GM23338 (cell line): ENCODE results near the gene IPO5. TPM values are rescaled to one million over a fixed set of nuclear protein-coding genes. Genes with fewer than 3 reads are reported as not detected.

ENCODE experiments used
- ATAC-seq: fragments of 200-7000 bp; cut with Tn5 transposase; 3 replicates; pipeline ENCODE4 v1.9.1; 2020
- DNase-seq: peaks from one replicate; pipeline ENCODE4 v3.0.0-alpha.2; 2015; ENCODE audit warnings: low spot score
- H2AFZ ChIP-seq: fragments of 200-600 bp; sonication (generic); 2 replicates; pipeline ENCODE4 v1.8.0; 2016; ENCODE audit warnings: antibody characterized with exemption, mild to moderate bottlenecking, moderate library complexity
- H3F3A ChIP-seq: fragments of 200-600 bp; sonication (generic); replicated peaks from 2 replicates; pipeline ENCODE4 v1.8.0; 2017; ENCODE audit warnings: antibody characterized with exemption, mixed run types, low read depth
- H3K27ac ChIP-seq: fragments of 200-600 bp; sonication (generic); 2 replicates; pipeline ENCODE4 v1.6.1; 2016; ENCODE audit warnings: low read depth
- H3K27me3 ChIP-seq: fragments of 200-600 bp; sonication (generic); 2 replicates; pipeline ENCODE4 v1.8.0; 2016; ENCODE audit warnings: mild to moderate bottlenecking, mixed run types, moderate library complexity; ENCODE audit not compliant: insufficient read depth
- H3K36me3 ChIP-seq: fragments of 200-600 bp; sonication (generic); 2 replicates; pipeline ENCODE4 v1.8.0; 2016; ENCODE audit warnings: mild to moderate bottlenecking; ENCODE audit not compliant: insufficient read depth
- H3K4me1 ChIP-seq: fragments of 200-600 bp; sonication (generic); 2 replicates; pipeline ENCODE4 v1.8.0; 2016; ENCODE audit warnings: mild to moderate bottlenecking, moderate library complexity; ENCODE audit not compliant: insufficient read depth
- H3K4me2 ChIP-seq: fragments of 200-600 bp; sonication (generic); 2 replicates; pipeline ENCODE4 v1.7.1; 2017; ENCODE audit warnings: mixed run types
- H3K4me3 ChIP-seq: fragments of 200-600 bp; sonication (generic); 2 replicates; pipeline ENCODE4 v1.6.1; 2016; ENCODE audit warnings: mixed run types
- H3K79me2 ChIP-seq: fragments of 200-600 bp; sonication (generic); replicated peaks from 2 replicates; pipeline ENCODE4 v1.8.0; 2017; ENCODE audit warnings: mild to moderate bottlenecking; ENCODE audit not compliant: insufficient read depth
- H3K9me2 ChIP-seq: fragments of 200-600 bp; sonication (generic); 2 replicates; pipeline ENCODE4 v1.8.0; 2017; ENCODE audit not compliant: insufficient read depth
- H4K20me1 ChIP-seq: fragments of 200-600 bp; sonication (generic); replicated peaks from 2 replicates; pipeline ENCODE4 v1.8.0; 2017; ENCODE audit warnings: mild to moderate bottlenecking; ENCODE audit not compliant: insufficient read depth
- H3K27ac Mint-ChIP-seq: 2 replicates; pipeline ENCODE4 v1.8.0; 2020; ENCODE audit warnings: inconsistent platforms, mild to moderate bottlenecking, moderate library complexity, mixed read lengths
- H3K27me3 Mint-ChIP-seq: 3 replicates; pipeline ENCODE4 v1.8.0; 2022; ENCODE audit warnings: low read depth, mild to moderate bottlenecking, moderate library complexity, mixed read lengths, inconsistent platforms; ENCODE audit not compliant: insufficient read depth, poor library complexity
- H3K36me3 Mint-ChIP-seq: 3 replicates; pipeline ENCODE4 v1.8.0; 2021; ENCODE audit warnings: low read depth, mild to moderate bottlenecking, inconsistent platforms, moderate library complexity, mixed read lengths
- H3K4me1 Mint-ChIP-seq: 3 replicates; pipeline ENCODE4 v1.8.0; 2020; ENCODE audit warnings: mild to moderate bottlenecking, inconsistent platforms, mixed read lengths
- H3K4me3 Mint-ChIP-seq: 3 replicates; pipeline ENCODE4 v1.8.0; 2021; ENCODE audit warnings: moderate library complexity, mild to moderate bottlenecking, inconsistent platforms, mixed read lengths
- H3K9me3 Mint-ChIP-seq: 3 replicates; pipeline ENCODE4 v1.8.0; 2020; ENCODE audit warnings: moderate library complexity, mild to moderate bottlenecking, inconsistent platforms, mixed read lengths
- CREB1 ChIP-seq: fragments of 250-450 bp; sonication (Bioruptor Pico); IDR thresholded peaks from 2 replicates; pipeline ENCODE4 v1.5.0; 2020; ENCODE audit warnings: low read depth, mild to moderate bottlenecking, moderate library complexity
- CTCF ChIP-seq, 2 experiments: fragments of 200-600 bp in 1 of 2; sonication (generic) in 1 of 2; conservative IDR thresholded peaks; 2 replicates each; pipeline versions ENCODE4 v1.5.1 to v1.6.1; 2016 to 2017; ENCODE audit warnings: antibody characterized with exemption in 2 of 2, low read depth in 2 of 2, mild to moderate bottlenecking in 2 of 2, moderate library complexity in 1 of 2
- ETS1 ChIP-seq: IDR thresholded peaks from 2 replicates; pipeline ENCODE4 v1.6.1; 2016; ENCODE audit warnings: antibody characterized with exemption
- EZH2 ChIP-seq: fragments of 200-600 bp; sonication (generic); IDR thresholded peaks from one replicate; pipeline ENCODE4 v1.8.0; 2017; ENCODE audit warnings: antibody characterized with exemption, mild to moderate bottlenecking, low read depth; ENCODE audit not compliant: unreplicated experiment
- EZH2phosphoT487 ChIP-seq: fragments of 200-600 bp; sonication (generic); IDR thresholded peaks from one replicate; pipeline ENCODE4 v1.8.1; 2018; ENCODE audit warnings: antibody characterized with exemption; ENCODE audit not compliant: unreplicated experiment
- NANOG ChIP-seq: IDR thresholded peaks from 2 replicates; pipeline ENCODE4 v1.6.1; 2016; ENCODE audit warnings: antibody characterized with exemption, borderline replicate concordance
- POLR2AphosphoS5 ChIP-seq: IDR thresholded peaks from 2 replicates; pipeline ENCODE4 v1.6.1; 2016; ENCODE audit warnings: antibody characterized with exemption, low read depth
- REST ChIP-seq: IDR thresholded peaks from one replicate; pipeline ENCODE4 v1.6.1; 2018; ENCODE audit warnings: antibody characterized with exemption; ENCODE audit not compliant: unreplicated experiment
- STAT1 ChIP-seq: IDR thresholded peaks from one replicate; pipeline ENCODE4 v1.6.1; 2016; ENCODE audit warnings: antibody characterized with exemption; ENCODE audit not compliant: unreplicated experiment
- ZNF331 ChIP-seq: fragments of 250-450 bp; sonication (Bioruptor Pico); IDR thresholded peaks from 2 replicates; pipeline ENCODE4 v1.5.0; 2020; ENCODE audit warnings: low read depth, mild to moderate bottlenecking, moderate library complexity
- polyA plus RNA-seq: library from polyadenylated mRNA; unstranded; fragments of >200 nt; fragmentation: Nextera tagmentation; extraction: Ambion mirVana; gene quantifications from 2 replicates; pipeline ENCODE4 v1.2.1, GENCODE V29; 2016
- total RNA-seq: library from RNA; depleted of rRNA; stranded (reverse); fragments of >200 nt; shearing (Covaris generic); gene quantifications from 2 replicates; pipeline ENCODE4 v1.2.3, GENCODE V29; 2014

Gene IPO5
- total and polyA plus RNA-seq, 2 experiments from 2014 or later = 124 to 353 TPM

- no peak for TF ChIP-seq CTCF (conservative IDR thresholded peaks at IDR 0.05; ENCODE audit: low read depth in 2 of 2)
- TF ChIP-seq ETS1 = no peak
- no peak for TF ChIP-seq ZNF331
- no peak for TF ChIP-seq POLR2AphosphoS5
- no peak for TF ChIP-seq EZH2
These were observed 105.8 kb downstream of the IPO5 start (continued) for GRCh38 chr13:98059276-98059675.

GRCh38 chr13:98060282-98060681 is 106.8 kb downstream of the IPO5 start:
- H3K36me3 Mint-ChIP-seq = no peaks in the 10 kb centered on the region
- no peaks in the 10 kb centered on the region for H3F3A ChIP-seq
- TF ChIP-seq NANOG = no peak
- TF ChIP-seq POLR2AphosphoS5 = no peak
- no peak for TF ChIP-seq STAT1
- no peak for TF ChIP-seq CREB1 (CRISPR knock-in tag)
- TF ChIP-seq EZH2phosphoT487 = no peak
- no peak for TF ChIP-seq REST
- no peak for TF ChIP-seq ZNF331
- H3K4me2 ChIP-seq = no peak overlapping the region
- no peaks in the 10 kb centered on the region for H3K79me2 ChIP-seq
- H3K27me3 Mint-ChIP-seq = peaks cover 7% of the 10 kb centered on the region
- peaks cover 36% of the 10 kb centered on the region for H3K4me1 Mint-ChIP-seq
- no peaks in the 10 kb centered on the region for H3K9me2 ChIP-seq
- no peak overlapping the region for H3K27ac ChIP-seq
- no peak for DNase-seq
- peak; percentile 28; the same call in 2 of the 3 replicates for ATAC-seq
- H2AFZ ChIP-seq = peak overlapping the region; percentile 66; the same call in 1 of the 2 replicates
- no peak overlapping the region for H3K4me3 ChIP-seq
- peaks cover 28% of the 10 kb centered on the region for H3K4me1 ChIP-seq
- no peaks in the 10 kb centered on the region for H3K36me3 ChIP-seq
- H3K4me3 Mint-ChIP-seq = no peak overlapping the region
- no peaks in the 10 kb centered on the region for H3K27me3 ChIP-seq
- H4K20me1 ChIP-seq = no peaks in the 10 kb centered on the region
- H3K9me3 Mint-ChIP-seq = peaks cover 3% of the 10 kb centered on the region; the same call in 1 of the 3 replicates
- no peak overlapping the region; the same call in 1 of the 2 replicates for H3K27ac Mint-ChIP-seq
